Testis (tissue), 3 donors: ENCODE results near the gene UBAC1. TPM values are rescaled to one million over a fixed set of nuclear protein-coding genes. Genes with fewer than 3 reads are reported as not detected.

ENCODE experiments used
- DNase-seq: peaks from one replicate; pipeline ENCODE4 v3.0.0-alpha.2; 2019
- H3K27ac ChIP-seq, 2 donors: fragments of 200-600 bp; sonication (generic); one replicate each; pipeline ENCODE4 v1.5.1; 2019
- H3K27me3 ChIP-seq: fragments of 200-600 bp; sonication (generic); one replicate; pipeline ENCODE4 v1.5.1; 2019
- H3K36me3 ChIP-seq: fragments of 200-600 bp; sonication (generic); one replicate; pipeline ENCODE4 v1.5.1; 2017; ENCODE audit warnings: low read depth; ENCODE audit errors: missing control alignments
- H3K4me1 ChIP-seq: fragments of 200-600 bp; sonication (generic); one replicate; pipeline ENCODE4 v1.5.1; 2019
- H3K4me3 ChIP-seq, 2 donors: fragments of 200-600 bp; sonication (generic); one replicate each; pipeline ENCODE4 v1.5.1; 2017 to 2019
- H3K9me3 ChIP-seq: fragments of 200-600 bp; sonication (generic); one replicate; pipeline ENCODE4 v1.5.1; 2017
- CTCF ChIP-seq, 3 experiments: fragments of 450-650 bp in 2 of 3; fragments of 200-600 bp in 1 of 3; sonication (generic) in 1 of 3; IDR thresholded peaks; one replicate each; pipeline ENCODE4 v1.5.1; 2016 to 2019; ENCODE audit warnings: antibody characterized with exemption in 3 of 3, mild to moderate bottlenecking in 2 of 3, moderate library complexity in 1 of 3
- POLR2A ChIP-seq: fragments of 450-650 bp; IDR thresholded peaks from one replicate; pipeline ENCODE4 v1.6.1; 2017; ENCODE audit warnings: antibody characterized with exemption, mild to moderate bottlenecking, moderate library complexity
- WGBS, 2 donors: methylation state at CpG; one replicate each; pipeline ENCODE4 v1.1.5; 2018; 5-methylcytosine and 5-hydroxymethylcytosine counted together
- intact Hi-C: fragments of 100-400 bp; cut with DNase I; formaldehyde crosslinking; loops from one replicate; pipeline ENCODE4 v1.15.1; 2023; ENCODE audit warnings: low total_unique reads
- polyA plus RNA-seq: library from polyadenylated mRNA; stranded (reverse); fragments of 350-450 nt; fragmentation: Illumina TruSeq; extraction: RNeasy Lipid Tissue Mini Kit (QIAGEN cat#74804); gene quantifications from one replicate; pipeline ENCODE4 v1.2.3, GENCODE V29; 2014; ENCODE audit warnings: low read depth, low replicate concordance; ENCODE audit not compliant: insufficient read depth
- total RNA-seq, 2 donors: library from RNA; depleted of rRNA; stranded (reverse); fragments of >200 nt; gene quantifications; one replicate each; pipeline ENCODE4 v1.2.3, GENCODE V29; 2016

The UBAC1 gene
- total and polyA plus RNA-seq, 3 donors from 2014 or later, result 82.2 to 99.5 (median 92.5) TPM

- 82 to 92% methylated on average over 2 of the region's 2 CpGs for WGBS, 2 donors
- Histone ChIP-seq H3K27ac (no peak overlapping the region), H3K36me3 (no peaks in the 10 kb centered on the region), H3K27me3 (no peaks in the 10 kb centered on the region), H3K4me3 (no peak overlapping the region), H3K9me3 (no peaks in the 10 kb centered on the region), H3K4me1 (peaks cover 20% of the 10 kb centered on the region)
- TF ChIP-seq CTCF (IDR thresholded peaks at IDR 0.05) (no peak), POLR2A (no peak)
- intact Hi-C loops, result no loop called here
- no peak for DNase-seq
Observed at GRCh38 chr9:135910216-135910615, 51.0 kb downstream of the UBAC1 start.

- intact Hi-C loops, result no loop called here
- WGBS, 2 donors, result 81 to 86% methylated on average over 6 of the region's 6 CpGs
Observed at GRCh38 chr9:135909371-135909770, 51.8 kb downstream of the UBAC1 start.

GRCh38 chr9:135908754-135909204 is 52.4 kb downstream of the UBAC1 start:
- TF ChIP-seq POLR2A (no peak), CTCF (IDR thresholded peaks at IDR 0.05) (no peak)
- no peak for DNase-seq
- peaks cover 20% of the 10 kb centered on the region for H3K4me1 ChIP-seq
- H3K27ac ChIP-seq, result no peak overlapping the region
- no peaks in the 10 kb centered on the region for H3K36me3 ChIP-seq
- 61 to 64% methylated on average over 12 of the region's 12 CpGs for WGBS, 2 donors
- intact Hi-C loops, result no loop called here
- H3K27me3 ChIP-seq, result no peaks in the 10 kb centered on the region
- H3K4me3 ChIP-seq, result peak overlapping the region in 1 of 2 donors; percentile 81
- no peaks in the 10 kb centered on the region for H3K9me3 ChIP-seq

More at GRCh38 chr9:135909371-135909770, 51.8 kb downstream of the UBAC1 start:
- TF ChIP-seq CTCF (IDR thresholded peaks at IDR 0.05), result no peak
- no peak for TF ChIP-seq POLR2A
- peaks cover 20% of the 10 kb centered on the region for H3K4me1 ChIP-seq
- H3K4me3 ChIP-seq, result no peak overlapping the region
- no peak overlapping the region for H3K27ac ChIP-seq
- no peaks in the 10 kb centered on the region for H3K36me3 ChIP-seq
- H3K9me3 ChIP-seq, result no peaks in the 10 kb centered on the region
- DNase-seq, result no peak
- no peaks in the 10 kb centered on the region for H3K27me3 ChIP-seq

GRCh38 chr9:135908093-135908753 is 53.0 kb downstream of the UBAC1 start:
- Histone ChIP-seq H3K27me3 (no peaks in the 10 kb centered on the region), H3K4me3 (peak overlapping the region; percentile 81 to 86), H3K27ac (peak overlapping the region; percentile 79 to 85), H3K4me1 (peaks cover 20% of the 10 kb centered on the region), H3K36me3 (no peaks in the 10 kb centered on the region), H3K9me3 (no peaks in the 10 kb centered on the region)
- intact Hi-C loops, result no loop called here
- DNase-seq, result no peak
- TF ChIP-seq CTCF (IDR thresholded peaks at IDR 0.05) (no peak), POLR2A (no peak)
- WGBS, 2 donors, result 9 to 11% methylated on average over 36 to 42 of the region's 42 CpGs
